HG02571 (cell line): ENCODE results near the gene SLC35F2.
"Not testable (repeated sequence)": the region's sequence is repeated elsewhere in the genome, so short reads cannot be mapped to it uniquely, and the experiment has no call there.

Source experiments
- ATAC-seq: cut with Tn5 transposase; IDR thresholded peaks from one replicate; pipeline ENCODE4 v1.9.1; 2021; ENCODE audit warnings: mild to moderate bottlenecking, moderate library complexity; ENCODE audit not compliant: unreplicated experiment

Gene SLC35F2, protein sequence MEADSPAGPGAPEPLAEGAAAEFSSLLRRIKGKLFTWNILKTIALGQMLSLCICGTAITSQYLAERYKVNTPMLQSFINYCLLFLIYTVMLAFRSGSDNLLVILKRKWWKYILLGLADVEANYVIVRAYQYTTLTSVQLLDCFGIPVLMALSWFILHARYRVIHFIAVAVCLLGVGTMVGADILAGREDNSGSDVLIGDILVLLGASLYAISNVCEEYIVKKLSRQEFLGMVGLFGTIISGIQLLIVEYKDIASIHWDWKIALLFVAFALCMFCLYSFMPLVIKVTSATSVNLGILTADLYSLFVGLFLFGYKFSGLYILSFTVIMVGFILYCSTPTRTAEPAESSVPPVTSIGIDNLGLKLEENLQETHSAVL

GRCh38 chr11:107858217-107859070, at the start of gene SLC35F2:
Gene SLC35F2 (minus strand): TSS chr11:107858787. CDS start chr11:107858767, 20 bp downstream.
- peak; percentile 93 for ATAC-seq

DNA sequence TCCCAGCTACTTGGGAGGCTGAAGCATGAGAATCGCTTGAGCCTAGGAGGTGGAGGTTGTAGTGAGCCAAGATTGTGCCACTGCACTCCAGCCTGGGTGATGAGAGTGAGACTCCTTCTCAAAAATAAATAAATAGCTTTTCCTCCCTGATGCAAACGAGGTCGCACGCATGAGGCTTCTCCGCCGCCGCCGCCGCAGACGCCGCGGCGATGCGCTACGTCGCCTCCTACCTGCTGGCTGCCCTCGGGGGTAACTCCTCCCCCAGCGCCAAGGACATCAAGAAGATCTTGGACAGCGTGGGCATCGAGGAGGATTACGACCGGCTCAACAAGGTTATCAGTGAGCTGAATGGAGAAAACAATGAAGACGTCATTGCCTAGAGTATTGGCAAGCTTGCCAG, 49.6 kb upstream of the SLC35F2 start:
- ATAC-seq = no peak

DNA sequence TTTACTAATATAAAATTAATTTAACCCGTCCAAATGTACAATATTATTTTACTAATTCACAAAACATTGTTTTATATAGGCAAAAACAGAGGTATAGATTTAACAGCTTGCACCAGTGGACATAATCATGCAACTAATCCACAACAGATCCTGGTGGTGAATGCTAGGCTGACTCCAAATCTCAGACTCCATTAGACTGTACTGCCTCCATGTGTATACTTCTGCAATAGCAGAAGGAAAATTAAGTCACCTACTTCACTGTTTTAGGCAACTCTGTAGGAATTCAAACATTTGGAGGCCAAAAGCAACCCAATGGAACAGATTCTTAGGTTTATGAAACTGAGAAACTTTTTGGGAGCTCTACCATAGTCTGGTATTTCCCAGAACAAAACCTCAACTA, 39.7 kb upstream of the SLC35F2 start:
- ATAC-seq = no peak

- no peak for ATAC-seq
Observed at GRCh38 chr11:107882095-107882820, 23.7 kb upstream of the SLC35F2 start.

- not testable (repeated sequence) for ATAC-seq
Observed at GRCh38 chr11:107881471-107881870, 22.9 kb upstream of the SLC35F2 start.

DNA sequence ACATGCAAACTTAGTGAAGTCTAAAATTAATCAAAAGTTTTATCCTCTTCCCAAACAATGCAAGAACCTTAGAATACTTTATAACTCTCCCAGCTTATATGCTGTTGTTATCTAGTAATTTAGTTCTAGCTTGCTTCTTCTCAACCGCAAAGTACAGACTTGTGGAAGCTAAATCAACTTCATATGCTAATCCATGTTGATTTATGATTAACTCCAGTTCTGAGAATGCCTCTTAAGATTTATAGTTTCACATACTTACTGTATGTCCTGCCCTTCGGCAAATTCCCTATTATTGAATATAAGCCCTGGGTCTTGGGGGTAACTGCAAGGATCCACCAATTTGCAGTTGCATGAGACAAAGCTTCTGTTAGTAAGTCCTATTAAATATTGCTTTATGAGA, 17.6 kb upstream of the SLC35F2 start:
- ATAC-seq = no peak

- no peak for ATAC-seq
Observed at GRCh38 chr11:107864591-107864990, 6.0 kb upstream of the SLC35F2 start.

- ATAC-seq = no peak
Observed at GRCh38 chr11:107860688-107861087, 2.1 kb upstream of the SLC35F2 start.

DNA sequence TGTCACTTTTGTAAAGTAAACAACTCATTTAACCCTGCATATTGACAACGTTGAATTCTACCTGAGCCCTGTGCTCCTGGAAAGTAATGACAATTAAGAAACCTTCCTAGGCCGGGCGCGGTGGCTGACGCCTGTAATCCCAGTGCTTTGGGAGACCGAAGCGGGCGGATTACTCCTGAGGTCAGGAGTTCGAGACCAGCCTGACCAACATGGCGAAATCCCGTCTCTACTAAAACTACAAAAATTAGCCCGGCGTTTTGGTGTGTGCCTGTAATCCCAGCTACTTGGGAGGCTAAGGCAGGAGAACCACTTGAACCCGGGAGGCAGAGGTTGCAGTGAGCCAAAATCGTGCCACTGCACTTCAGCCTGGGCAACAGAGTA, 1.6 kb upstream of the SLC35F2 start:
- not testable (repeated sequence) for ATAC-seq

- peak; percentile 11 for ATAC-seq
Observed at GRCh38 chr11:107859459-107860239, 1.1 kb upstream of the SLC35F2 start.

- ATAC-seq = no peak
Observed at GRCh38 chr11:107857550-107858216, 904 bp downstream of the SLC35F2 start.

GRCh38 chr11:107856981-107857517, 1.5 kb downstream of the SLC35F2 start:
- no peak for ATAC-seq

- no peak for ATAC-seq
Observed at GRCh38 chr11:107856180-107856980, 2.2 kb downstream of the SLC35F2 start.

DNA sequence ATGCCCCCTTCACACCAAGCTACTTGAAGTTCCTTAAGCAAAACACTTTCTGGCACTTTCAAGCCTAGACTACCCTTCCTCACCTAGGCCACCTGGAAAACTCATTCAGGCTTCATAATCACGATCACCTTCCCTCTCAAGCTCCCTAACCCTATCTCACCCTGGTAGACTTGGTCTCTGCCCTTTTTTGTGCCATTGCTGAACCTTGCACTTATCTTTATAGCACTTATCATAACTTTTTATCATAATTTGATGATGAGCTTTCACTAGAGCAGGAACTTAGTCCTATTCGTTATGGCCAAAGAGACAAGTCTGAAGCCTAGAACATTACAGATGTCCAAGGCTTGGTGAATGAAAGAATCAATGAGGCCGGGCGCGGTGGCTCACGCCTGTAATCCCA, 5.5 kb downstream of the SLC35F2 start:
- no peak for ATAC-seq

DNA sequence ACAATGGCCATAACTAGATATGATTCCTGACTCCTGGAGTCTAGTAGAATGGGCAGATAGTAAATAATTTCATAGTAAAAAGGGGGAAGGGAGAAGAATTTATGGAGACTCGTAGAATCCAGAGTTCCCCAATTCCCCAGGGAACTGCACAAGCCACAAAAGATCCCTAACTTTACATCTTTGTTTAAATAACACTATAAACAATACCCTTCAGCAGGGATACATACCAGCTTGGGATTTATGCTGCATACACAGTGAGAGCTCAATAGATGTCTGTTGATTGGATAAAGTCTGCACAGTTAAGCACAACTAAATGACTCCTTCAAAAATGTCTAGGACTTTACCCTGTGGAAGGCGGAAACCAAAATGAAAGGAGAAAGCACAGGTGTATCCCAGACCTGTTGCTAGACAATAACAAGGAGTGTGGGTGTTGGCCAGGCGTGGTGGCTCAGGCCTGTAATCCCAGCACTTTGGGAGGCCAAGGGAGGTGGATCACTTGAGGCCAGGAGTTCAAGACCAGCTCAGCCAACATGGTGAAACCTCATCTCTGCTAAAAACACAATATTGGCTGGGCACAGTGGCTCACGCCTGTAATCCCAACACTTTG, 6.8 kb downstream of the SLC35F2 start:
- ATAC-seq = no peak

DNA sequence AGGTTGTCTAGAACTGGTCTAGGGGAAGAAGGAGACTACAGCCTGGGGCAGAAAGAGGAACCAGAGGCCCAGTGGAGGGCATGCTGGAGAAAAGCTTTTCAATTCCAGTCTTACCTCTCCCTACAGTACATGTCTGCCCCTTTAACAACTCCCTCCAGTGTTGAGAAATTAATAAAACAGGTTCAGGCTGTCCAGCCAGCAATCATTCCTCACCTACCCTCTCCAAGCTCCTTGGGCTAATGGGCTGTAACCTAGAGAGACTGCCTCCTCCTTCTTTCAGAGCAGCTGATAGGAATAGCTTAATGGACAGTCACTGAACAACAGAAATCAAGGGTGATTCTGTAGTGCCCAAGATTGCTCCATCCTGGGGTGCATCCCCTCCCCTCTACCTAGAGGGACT, 8.8 kb downstream of the SLC35F2 start:
- no peak for ATAC-seq

DNA sequence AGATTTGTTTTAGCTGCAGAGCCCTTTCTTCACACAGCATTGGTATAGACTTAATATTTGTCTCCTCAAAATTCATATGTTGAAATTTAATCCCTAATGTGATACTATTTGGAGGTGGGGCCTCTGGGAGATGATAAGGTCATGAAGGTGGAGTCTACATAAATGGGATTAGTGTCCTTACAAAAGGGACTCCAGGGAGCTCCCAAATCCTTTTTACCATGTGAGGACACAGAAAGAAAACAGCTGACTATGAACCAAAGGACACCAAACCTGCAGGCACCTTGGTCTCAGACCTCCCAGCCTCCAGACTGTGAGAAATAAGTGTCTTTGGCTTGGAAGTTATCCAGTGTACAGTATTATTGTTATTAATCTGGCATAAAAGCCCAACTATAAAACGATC, 10.2 kb downstream of the SLC35F2 start:
- no peak for ATAC-seq

DNA sequence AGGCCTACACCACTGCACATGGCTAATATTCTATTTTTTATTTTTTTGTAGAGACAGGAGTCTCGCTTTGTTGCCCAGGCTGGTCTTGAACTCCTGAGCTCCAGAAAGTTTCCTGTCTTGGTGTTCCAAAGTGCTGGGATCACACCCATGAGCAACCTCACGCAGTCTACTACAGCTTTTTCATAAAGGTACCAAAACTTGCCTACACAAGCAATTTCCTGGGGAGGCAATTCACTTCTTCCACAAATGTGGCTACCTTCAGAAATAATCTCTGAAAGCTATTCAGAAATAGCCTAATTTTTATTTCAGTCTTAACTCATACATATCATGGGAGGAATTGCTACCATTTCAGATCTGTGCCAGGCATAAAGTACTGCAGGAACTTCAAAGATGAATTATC, 11.4 kb downstream of the SLC35F2 start:
- ATAC-seq = no peak

GRCh38 chr11:107844041-107844440, 14.5 kb downstream of the SLC35F2 start:
- no peak for ATAC-seq
